ENCODE results near the gene FHOD1.

DNA sequence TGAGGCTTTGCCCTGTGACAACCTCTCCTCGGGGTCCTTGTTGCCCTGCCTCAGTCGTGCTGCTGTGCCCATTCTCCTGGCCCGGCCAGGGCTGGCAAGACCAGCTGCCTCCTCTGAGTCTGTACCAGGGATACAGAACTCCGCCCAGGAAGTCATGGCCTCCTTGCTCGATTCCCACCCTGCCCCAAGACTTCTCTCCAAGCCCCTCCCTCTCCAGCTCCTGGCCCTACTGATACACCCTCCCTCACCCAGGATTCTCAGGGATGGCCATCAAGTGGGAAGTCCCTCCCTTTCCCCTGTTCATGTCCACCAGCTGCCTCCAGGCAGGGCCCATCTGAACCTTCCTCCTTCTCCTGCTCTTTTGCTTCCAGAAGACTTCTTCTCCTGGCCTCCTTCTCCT lies 31.6 kb downstream of the FHOD1 start:
- TF ChIP-seq, protein P1, sequence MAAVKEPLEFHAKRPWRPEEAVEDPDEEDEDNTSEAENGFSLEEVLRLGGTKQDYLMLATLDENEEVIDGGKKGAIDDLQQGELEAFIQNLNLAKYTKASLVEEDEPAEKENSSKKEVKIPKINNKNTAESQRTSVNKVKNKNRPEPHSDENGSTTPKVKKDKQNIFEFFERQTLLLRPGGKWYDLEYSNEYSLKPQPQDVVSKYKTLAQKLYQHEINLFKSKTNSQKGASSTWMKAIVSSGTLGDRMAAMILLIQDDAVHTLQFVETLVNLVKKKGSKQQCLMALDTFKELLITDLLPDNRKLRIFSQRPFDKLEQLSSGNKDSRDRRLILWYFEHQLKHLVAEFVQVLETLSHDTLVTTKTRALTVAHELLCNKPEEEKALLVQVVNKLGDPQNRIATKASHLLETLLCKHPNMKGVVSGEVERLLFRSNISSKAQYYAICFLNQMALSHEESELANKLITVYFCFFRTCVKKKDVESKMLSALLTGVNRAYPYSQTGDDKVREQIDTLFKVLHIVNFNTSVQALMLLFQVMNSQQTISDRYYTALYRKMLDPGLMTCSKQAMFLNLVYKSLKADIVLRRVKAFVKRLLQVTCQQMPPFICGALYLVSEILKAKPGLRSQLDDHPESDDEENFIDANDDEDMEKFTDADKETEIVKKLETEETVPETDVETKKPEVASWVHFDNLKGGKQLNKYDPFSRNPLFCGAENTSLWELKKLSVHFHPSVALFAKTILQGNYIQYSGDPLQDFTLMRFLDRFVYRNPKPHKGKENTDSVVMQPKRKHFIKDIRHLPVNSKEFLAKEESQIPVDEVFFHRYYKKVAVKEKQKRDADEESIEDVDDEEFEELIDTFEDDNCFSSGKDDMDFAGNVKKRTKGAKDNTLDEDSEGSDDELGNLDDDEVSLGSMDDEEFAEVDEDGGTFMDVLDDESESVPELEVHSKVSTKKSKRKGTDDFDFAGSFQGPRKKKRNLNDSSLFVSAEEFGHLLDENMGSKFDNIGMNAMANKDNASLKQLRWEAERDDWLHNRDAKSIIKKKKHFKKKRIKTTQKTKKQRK (IDR thresholded peaks at IDR 0.05; ENCODE audit: low read depth, low read length), result no peak
- TF ChIP-seq, protein P2, sequence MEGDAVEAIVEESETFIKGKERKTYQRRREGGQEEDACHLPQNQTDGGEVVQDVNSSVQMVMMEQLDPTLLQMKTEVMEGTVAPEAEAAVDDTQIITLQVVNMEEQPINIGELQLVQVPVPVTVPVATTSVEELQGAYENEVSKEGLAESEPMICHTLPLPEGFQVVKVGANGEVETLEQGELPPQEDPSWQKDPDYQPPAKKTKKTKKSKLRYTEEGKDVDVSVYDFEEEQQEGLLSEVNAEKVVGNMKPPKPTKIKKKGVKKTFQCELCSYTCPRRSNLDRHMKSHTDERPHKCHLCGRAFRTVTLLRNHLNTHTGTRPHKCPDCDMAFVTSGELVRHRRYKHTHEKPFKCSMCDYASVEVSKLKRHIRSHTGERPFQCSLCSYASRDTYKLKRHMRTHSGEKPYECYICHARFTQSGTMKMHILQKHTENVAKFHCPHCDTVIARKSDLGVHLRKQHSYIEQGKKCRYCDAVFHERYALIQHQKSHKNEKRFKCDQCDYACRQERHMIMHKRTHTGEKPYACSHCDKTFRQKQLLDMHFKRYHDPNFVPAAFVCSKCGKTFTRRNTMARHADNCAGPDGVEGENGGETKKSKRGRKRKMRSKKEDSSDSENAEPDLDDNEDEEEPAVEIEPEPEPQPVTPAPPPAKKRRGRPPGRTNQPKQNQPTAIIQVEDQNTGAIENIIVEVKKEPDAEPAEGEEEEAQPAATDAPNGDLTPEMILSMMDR (IDR thresholded peaks at IDR 0.05 in 2 of 3, conservative IDR thresholded peaks at IDR 0.05 in 1 of 3; ENCODE audit: control insufficient read depth in 2 of 3, extremely low read depth in 1 of 3, insufficient read depth in 1 of 3, low read depth in 3 of 3, low read length in 3 of 3), result no peak
- TF ChIP-seq, protein P3, sequence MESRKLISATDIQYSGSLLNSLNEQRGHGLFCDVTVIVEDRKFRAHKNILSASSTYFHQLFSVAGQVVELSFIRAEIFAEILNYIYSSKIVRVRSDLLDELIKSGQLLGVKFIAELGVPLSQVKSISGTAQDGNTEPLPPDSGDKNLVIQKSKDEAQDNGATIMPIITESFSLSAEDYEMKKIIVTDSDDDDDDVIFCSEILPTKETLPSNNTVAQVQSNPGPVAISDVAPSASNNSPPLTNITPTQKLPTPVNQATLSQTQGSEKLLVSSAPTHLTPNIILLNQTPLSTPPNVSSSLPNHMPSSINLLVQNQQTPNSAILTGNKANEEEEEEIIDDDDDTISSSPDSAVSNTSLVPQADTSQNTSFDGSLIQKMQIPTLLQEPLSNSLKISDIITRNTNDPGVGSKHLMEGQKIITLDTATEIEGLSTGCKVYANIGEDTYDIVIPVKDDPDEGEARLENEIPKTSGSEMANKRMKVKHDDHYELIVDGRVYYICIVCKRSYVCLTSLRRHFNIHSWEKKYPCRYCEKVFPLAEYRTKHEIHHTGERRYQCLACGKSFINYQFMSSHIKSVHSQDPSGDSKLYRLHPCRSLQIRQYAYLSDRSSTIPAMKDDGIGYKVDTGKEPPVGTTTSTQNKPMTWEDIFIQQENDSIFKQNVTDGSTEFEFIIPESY (IDR thresholded peaks at IDR 0.05), result no peak
- TF ChIP-seq, protein P4, sequence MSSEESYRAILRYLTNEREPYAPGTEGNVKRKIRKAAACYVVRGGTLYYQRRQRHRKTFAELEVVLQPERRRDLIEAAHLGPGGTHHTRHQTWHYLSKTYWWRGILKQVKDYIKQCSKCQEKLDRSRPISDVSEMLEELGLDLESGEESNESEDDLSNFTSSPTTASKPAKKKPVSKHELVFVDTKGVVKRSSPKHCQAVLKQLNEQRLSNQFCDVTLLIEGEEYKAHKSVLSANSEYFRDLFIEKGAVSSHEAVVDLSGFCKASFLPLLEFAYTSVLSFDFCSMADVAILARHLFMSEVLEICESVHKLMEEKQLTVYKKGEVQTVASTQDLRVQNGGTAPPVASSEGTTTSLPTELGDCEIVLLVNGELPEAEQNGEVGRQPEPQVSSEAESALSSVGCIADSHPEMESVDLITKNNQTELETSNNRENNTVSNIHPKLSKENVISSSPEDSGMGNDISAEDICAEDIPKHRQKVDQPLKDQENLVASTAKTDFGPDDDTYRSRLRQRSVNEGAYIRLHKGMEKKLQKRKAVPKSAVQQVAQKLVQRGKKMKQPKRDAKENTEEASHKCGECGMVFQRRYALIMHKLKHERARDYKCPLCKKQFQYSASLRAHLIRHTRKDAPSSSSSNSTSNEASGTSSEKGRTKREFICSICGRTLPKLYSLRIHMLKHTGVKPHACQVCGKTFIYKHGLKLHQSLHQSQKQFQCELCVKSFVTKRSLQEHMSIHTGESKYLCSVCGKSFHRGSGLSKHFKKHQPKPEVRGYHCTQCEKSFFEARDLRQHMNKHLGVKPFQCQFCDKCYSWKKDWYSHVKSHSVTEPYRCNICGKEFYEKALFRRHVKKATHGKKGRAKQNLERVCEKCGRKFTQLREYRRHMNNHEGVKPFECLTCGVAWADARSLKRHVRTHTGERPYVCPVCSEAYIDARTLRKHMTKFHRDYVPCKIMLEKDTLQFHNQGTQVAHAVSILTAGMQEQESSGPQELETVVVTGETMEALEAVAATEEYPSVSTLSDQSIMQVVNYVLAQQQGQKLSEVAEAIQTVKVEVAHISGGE (CRISPR knock-in tag; IDR thresholded peaks at IDR 0.05), result no peak
- no peak for TF ChIP-seq EGR1 (IDR thresholded peaks at IDR 0.05; ENCODE audit: borderline replicate concordance in 1 of 2, low read depth in 2 of 2, low read length in 2 of 2)
- no peak for TF ChIP-seq SIN3A (IDR thresholded peaks at IDR 0.05; ENCODE audit: low read depth, low read length)
- TF ChIP-seq, protein P5, sequence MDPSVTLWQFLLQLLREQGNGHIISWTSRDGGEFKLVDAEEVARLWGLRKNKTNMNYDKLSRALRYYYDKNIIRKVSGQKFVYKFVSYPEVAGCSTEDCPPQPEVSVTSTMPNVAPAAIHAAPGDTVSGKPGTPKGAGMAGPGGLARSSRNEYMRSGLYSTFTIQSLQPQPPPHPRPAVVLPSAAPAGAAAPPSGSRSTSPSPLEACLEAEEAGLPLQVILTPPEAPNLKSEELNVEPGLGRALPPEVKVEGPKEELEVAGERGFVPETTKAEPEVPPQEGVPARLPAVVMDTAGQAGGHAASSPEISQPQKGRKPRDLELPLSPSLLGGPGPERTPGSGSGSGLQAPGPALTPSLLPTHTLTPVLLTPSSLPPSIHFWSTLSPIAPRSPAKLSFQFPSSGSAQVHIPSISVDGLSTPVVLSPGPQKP (IDR thresholded peaks at IDR 0.05; ENCODE audit: low read depth, low read length), result no peak
- no peak for TF ChIP-seq EZH2 (IDR thresholded peaks at IDR 0.05; ENCODE audit: borderline replicate concordance, control insufficient read depth, low read depth, low read length)
- no peak for TF ChIP-seq CHD2 (IDR thresholded peaks at IDR 0.05; ENCODE audit: borderline replicate concordance, low read depth, low read length)

All from GM12878 (cell line).